NCI-H146 treated with DMSO at 0.1 percent for 48 hours (cell line): ENCODE measurements around the gene JMY.

Experiments used
- DNase-seq: peaks from one replicate; lab custom pipeline; 2025; ENCODE audit not compliant: unreplicated experiment; lab: John Stamatoyannopoulos, UW

JMY gene

GRCh38 chr5:79285285-79285684 is 49.4 kb downstream of the JMY start:
- DNase-seq, result no peak

DNA sequence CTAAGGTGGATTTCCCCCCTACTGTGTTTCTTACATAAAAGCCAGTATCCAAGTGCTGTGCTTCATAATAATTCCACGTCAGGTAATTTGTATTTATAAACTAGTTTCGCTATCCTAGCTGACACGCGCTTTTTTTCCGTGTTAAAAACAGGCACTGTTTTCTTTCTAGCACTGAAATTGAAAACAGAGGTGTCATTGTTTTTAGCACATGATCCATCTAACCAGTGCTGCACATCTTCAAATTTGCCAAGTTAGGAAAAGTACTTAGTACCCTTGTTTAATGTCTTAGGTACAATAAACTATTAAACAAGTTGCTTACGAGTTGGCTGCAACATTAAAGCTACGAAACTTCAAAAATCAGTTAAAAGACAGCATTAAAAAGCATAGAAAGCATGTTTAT is 49.9 kb downstream of the JMY start:
- no peak for DNase-seq

GRCh38 chr5:79287380-79287779 is 51.4 kb downstream of the JMY start:
- no peak for DNase-seq

- DNase-seq, result no peak
Observed at GRCh38 chr5:79287907-79288306, 52.0 kb downstream of the JMY start.

GRCh38 chr5:79295029-79295428 is 59.1 kb downstream of the JMY start:
- no peak for DNase-seq

DNA sequence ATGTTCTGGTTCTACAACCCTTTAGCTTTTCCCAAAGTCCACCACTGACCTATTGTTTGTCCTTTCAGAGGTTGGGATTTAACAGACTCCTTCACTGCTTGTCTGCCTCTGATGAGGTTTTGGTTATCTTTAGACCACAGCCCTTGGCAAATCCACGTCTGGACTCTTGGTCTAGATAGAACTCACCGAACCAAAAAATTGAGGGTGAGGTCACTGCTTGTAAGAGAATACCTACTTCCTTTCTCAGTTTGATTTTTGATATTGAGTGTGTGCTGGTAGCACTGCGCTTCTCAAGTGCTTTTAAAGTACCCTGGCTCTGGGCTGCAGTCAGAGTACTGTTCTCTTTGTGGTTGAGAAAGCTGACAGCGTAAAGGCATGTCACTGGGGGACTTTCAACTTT is 61.7 kb downstream of the JMY start:
- DNase-seq, result no peak

DNA sequence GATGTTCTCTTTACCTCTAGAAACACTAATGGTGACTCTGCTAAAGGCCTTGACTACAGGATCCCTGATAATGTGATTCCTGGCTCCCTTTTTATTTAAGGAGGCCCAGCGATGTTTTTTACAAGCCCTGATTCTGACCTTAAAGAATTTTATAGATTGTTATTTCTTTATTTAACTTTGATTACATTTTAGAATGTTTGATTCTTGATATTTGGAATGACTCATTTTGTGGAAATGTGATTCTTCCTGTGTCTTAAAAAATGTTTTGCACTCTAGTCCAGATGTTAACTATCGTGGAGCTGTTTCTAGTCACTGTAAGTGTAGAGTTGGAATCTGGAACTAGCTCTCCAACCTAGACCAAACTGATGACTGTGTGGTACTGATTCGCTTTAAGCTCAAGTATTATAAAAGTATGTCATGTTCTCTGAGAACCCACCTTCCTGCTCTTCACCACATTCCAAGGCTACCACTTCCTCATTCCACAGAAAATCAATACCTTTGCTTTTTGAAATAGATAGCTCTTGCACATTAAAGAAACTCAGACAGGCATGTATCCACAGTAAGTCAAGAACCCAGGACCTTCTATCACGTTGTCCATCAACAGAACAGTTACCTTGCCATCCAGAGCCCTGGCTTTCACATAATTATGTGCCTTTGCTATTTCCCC is 65.2 kb downstream of the JMY start:
- DNase-seq, result no peak

DNA sequence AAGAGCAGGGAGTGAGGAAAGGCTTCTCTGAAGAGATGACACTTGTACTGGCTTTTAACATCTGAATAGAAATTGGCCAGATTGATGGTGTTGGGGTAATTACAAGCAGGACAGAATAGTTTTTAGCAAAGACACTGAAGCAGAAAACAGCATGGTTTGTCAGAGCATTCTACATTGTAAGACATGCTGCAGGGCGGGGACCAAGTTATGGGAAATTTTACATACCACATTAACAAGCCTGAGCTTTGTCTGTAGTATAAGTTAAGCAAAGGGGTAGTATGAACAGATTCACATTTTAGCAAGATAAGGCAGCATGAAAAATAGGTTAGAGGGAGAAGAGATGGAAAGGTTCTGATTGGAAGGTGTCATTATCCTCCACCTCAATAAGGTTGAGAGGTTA is 66.5 kb downstream of the JMY start:
- no peak for DNase-seq

- no peak for DNase-seq
Observed at GRCh38 chr5:79305706-79306105, 69.8 kb downstream of the JMY start.

- DNase-seq, result no peak
Observed at GRCh38 chr5:79318935-79319614, 83.1 kb downstream of the JMY start.

DNA sequence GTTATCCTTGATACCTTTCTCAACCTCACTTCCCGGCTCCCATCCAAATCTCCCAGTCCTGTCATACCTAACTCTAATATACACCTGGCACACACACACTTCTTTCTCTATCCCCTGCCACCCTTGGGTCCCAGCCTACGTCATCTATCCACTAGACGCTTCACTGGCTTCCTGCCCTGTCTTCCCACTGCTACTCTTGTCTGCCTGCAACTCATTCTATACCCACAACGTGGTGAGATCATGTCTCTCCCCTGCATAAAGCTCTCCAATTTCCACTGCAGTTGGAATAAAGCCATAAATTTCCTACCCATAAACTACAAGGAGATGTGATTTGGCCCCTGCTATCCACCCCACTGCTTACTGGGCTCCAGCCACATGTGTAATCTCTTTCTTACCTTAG is 93.5 kb downstream of the JMY start:
- no peak for DNase-seq

DNA sequence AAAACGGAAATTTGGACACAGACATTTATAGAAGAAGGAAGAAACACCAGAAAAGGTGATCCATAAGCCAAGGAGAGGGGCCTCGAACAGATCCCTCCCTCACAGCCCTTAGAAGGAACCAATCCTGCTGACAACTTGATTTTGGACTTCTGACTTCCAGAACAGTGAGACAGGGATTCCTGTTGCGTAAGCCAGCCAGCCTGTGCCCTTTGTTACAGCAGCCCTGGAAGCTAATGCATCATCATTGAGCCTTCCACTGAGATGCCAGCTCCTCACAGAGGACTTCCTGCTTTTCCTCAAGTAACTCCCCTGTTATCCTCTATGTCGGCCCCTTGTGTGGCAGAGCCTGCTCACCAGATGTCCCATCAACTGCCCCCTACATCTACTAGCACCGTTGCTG is 94.1 kb downstream of the JMY start:
- DNase-seq, result no peak

DNA sequence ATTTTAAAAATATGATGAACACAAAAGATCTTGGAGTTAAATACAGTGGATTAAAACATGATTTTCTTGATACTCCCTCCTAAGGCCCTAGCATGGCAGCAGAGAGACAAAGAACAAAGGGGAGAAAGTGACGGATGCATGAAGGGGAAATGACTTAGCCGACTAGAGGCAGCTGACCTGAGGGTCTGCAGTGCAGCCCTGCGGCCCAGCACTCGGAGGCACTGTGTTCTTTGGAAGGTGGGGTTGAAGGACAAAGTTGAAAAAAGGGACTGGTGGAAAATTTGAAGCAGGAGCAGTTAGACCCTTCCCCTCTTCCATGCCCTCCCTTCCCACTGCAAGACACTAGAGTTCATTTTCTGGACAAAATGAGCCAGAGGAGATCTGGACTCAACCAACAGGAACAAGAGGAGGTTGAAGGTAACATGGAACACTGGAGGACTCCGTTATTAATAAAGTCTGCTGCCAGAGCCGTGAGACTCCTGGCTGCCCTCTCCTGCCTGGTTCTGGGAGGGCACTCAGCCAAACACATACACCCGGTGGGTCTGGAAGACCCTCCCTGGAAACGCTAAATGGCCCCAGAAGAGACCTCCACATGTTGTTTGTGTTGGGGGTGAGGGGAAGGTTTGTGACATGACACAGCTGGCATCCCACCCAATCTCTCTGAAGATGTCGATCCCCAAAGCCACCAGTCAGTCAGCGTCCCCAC is 98.1 kb downstream of the JMY start:
- DNase-seq, result no peak

GRCh38 chr5:79346420-79346824 is 110.5 kb downstream of the JMY start:
- DNase-seq, result no peak

- DNase-seq, result no peak
Observed at GRCh38 chr5:79349047-79349446, 113.1 kb downstream of the JMY start.

GRCh38 chr5:79349881-79350280 is 114.0 kb downstream of the JMY start:
- no peak for DNase-seq

DNA sequence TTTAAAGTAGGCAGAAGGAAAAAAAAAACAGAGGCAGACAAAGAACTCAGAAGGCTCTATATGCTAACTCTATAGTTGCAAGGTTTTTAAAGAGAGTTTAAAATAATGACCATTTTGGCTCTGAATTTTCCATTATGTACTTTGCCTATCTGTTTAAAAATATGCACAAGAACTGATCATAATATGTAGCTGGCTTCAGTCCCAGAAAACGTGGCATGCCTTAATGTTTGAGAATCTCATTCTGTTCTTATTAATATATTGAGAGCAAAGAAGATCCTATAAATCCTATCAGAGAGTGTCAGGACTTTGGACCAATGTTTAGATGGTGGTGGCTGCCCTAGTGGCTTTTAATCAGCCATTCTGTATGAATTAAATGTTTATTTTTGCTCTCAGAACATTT is 121.5 kb downstream of the JMY start:
- DNase-seq, result no peak
